ENCODE measurements around the gene SMARCC1.
A peak's percentile ranks its signal among the peaks of the same experiment; 100 is the strongest.

DNA sequence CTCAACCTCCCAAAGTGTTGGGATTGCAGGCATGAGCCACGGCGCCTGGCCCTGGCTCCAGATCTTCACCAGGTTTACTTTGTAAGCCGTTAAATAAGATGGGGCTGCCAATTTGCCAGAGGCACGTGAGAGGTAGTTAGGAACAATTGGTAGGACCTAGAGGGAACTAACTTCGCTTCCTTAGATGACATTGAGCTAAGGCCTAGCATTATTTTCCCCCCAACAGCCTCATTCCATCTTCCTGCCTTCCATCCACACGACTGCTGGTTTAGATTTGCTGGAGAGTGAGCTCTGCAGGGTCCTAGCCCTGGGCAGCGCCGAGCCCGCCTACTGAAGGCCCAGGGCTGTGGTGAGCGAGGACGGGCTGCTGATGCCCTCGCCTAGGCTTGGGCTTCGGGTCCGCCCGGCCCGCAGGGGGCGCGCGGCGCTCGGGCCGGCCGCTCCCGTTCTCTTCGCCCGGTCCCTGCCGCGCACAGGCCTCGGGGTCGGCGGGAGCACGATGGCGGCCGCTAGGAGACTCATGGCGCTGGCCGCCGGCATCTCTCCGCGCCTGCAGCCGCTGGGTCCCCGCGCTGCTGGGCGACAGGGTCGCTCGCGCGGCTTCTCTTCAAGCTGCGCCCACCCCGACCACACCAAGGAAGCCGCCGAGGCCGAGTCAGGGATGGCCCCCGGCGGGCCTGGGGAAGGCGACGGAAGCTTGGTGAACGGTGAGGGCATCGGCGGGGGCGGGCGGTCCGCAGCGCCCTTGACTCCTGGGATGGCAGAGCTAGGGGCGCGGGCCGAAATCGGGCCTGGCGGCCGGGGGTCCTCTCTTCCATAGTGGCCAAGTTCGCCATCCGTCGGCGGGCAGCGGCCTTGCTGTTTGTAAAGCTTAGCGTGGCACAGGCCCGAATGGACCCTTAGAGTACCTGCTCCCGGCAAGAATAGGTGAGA lies 43.1 kb upstream of the SMARCC1 start:
- TF ChIP-seq, protein P1, sequence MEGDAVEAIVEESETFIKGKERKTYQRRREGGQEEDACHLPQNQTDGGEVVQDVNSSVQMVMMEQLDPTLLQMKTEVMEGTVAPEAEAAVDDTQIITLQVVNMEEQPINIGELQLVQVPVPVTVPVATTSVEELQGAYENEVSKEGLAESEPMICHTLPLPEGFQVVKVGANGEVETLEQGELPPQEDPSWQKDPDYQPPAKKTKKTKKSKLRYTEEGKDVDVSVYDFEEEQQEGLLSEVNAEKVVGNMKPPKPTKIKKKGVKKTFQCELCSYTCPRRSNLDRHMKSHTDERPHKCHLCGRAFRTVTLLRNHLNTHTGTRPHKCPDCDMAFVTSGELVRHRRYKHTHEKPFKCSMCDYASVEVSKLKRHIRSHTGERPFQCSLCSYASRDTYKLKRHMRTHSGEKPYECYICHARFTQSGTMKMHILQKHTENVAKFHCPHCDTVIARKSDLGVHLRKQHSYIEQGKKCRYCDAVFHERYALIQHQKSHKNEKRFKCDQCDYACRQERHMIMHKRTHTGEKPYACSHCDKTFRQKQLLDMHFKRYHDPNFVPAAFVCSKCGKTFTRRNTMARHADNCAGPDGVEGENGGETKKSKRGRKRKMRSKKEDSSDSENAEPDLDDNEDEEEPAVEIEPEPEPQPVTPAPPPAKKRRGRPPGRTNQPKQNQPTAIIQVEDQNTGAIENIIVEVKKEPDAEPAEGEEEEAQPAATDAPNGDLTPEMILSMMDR (IDR thresholded peaks at IDR 0.05; ENCODE audit: insufficient read depth, low read length): peak; percentile 73
- TF ChIP-seq GABPA (IDR thresholded peaks at IDR 0.05; ENCODE audit: low read depth) (no peak), SPI1 (IDR thresholded peaks at IDR 0.05; ENCODE audit: borderline replicate concordance, low read depth) (no peak), POLR2AphosphoS5 (IDR thresholded peaks at IDR 0.05; ENCODE audit: low read depth) (peak; percentile 81)
- TF ChIP-seq, protein P2, sequence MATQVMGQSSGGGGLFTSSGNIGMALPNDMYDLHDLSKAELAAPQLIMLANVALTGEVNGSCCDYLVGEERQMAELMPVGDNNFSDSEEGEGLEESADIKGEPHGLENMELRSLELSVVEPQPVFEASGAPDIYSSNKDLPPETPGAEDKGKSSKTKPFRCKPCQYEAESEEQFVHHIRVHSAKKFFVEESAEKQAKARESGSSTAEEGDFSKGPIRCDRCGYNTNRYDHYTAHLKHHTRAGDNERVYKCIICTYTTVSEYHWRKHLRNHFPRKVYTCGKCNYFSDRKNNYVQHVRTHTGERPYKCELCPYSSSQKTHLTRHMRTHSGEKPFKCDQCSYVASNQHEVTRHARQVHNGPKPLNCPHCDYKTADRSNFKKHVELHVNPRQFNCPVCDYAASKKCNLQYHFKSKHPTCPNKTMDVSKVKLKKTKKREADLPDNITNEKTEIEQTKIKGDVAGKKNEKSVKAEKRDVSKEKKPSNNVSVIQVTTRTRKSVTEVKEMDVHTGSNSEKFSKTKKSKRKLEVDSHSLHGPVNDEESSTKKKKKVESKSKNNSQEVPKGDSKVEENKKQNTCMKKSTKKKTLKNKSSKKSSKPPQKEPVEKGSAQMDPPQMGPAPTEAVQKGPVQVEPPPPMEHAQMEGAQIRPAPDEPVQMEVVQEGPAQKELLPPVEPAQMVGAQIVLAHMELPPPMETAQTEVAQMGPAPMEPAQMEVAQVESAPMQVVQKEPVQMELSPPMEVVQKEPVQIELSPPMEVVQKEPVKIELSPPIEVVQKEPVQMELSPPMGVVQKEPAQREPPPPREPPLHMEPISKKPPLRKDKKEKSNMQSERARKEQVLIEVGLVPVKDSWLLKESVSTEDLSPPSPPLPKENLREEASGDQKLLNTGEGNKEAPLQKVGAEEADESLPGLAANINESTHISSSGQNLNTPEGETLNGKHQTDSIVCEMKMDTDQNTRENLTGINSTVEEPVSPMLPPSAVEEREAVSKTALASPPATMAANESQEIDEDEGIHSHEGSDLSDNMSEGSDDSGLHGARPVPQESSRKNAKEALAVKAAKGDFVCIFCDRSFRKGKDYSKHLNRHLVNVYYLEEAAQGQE (IDR thresholded peaks at IDR 0.05; ENCODE audit: insufficient replicate concordance, low read depth): peak; percentile 76

All from HL-60 (cell line).